ENCODE data around the gene SSTR1.

- TF ChIP-seq CTCF (IDR thresholded peaks at IDR 0.05) (no peak), POLR2A (IDR thresholded peaks at IDR 0.05; ENCODE audit: low read depth) (no peak), POLR2AphosphoS5 (IDR thresholded peaks at IDR 0.05) (no peak)
These were observed 47.6 kb downstream of the SSTR1 start for GRCh38 chr14:38255408-38255672.

Data from esophagus muscularis mucosa (tissue), 3 donors.